GM12801 (cell line): ENCODE data around the gene LMO2.

Source experiments
- CTCF ChIP-seq: IDR thresholded peaks from one replicate; pipeline ENCODE4 v1.5.1; 2011; ENCODE audit warnings: control low read depth; ENCODE audit not compliant: insufficient read length; ENCODE audit errors: extremely low read depth

LMO2 gene

GRCh38 chr11:33910296-33910957 is 18.6 kb upstream of the LMO2 start:
- TF ChIP-seq CTCF = no peak

- TF ChIP-seq CTCF = no peak
Measured at GRCh38 chr11:33909552-33909951, 17.7 kb upstream of the LMO2 start.

GRCh38 chr11:33909150-33909549 is 17.3 kb upstream of the LMO2 start:
- TF ChIP-seq CTCF = no peak

GRCh38 chr11:33907421-33907820 is 15.5 kb upstream of the LMO2 start:
- no peak for TF ChIP-seq CTCF

- no peak for TF ChIP-seq CTCF
Measured at GRCh38 chr11:33906484-33907186, 14.8 kb upstream of the LMO2 start.

- TF ChIP-seq CTCF = no peak
Measured at GRCh38 chr11:33904102-33904501, 12.2 kb upstream of the LMO2 start.

GRCh38 chr11:33900159-33900840 is 8.4 kb upstream of the LMO2 start:
- TF ChIP-seq CTCF = no peak
